Smooth muscle cell (in vitro differentiated cells): ENCODE measurements around the gene SPART. TPM values are rescaled to one million over a fixed set of nuclear protein-coding genes. Genes with fewer than 3 reads are reported as not detected.

Experiments
- DNase-seq: peaks from one replicate; lab custom pipeline; 2025; ENCODE audit not compliant: unreplicated experiment; lab: John Stamatoyannopoulos, UW
- H2AFZ ChIP-seq: fragments of 200-600 bp; sonication (generic); 2 replicates; pipeline ENCODE4 v1.6.0; 2016; ENCODE audit warnings: antibody characterized with exemption, low read depth, mild to moderate bottlenecking
- H3F3A ChIP-seq: fragments of 200-600 bp; sonication (generic); 2 replicates; pipeline ENCODE4 v1.6.0; 2017; ENCODE audit warnings: antibody characterized with exemption, low read depth
- H3K27ac ChIP-seq: fragments of 200-600 bp; sonication (generic); 2 replicates; pipeline ENCODE4 v1.5.1; 2016; ENCODE audit warnings: low read depth, mild to moderate bottlenecking
- H3K27me3 ChIP-seq: fragments of 200-600 bp; sonication (generic); 2 replicates; pipeline ENCODE4 v1.6.1; 2016; ENCODE audit warnings: low read depth, mild to moderate bottlenecking
- H3K36me3 ChIP-seq: fragments of 200-600 bp; sonication (generic); 2 replicates; pipeline ENCODE4 v1.5.1; 2016; ENCODE audit warnings: low read depth
- H3K4me1 ChIP-seq: fragments of 200-600 bp; sonication (generic); 2 replicates; pipeline ENCODE4 v1.5.1; 2016; ENCODE audit warnings: low read depth
- H3K4me2 ChIP-seq: fragments of 200-600 bp; sonication (generic); 2 replicates; pipeline ENCODE4 v1.6.0; 2016; ENCODE audit warnings: mild to moderate bottlenecking
- H3K4me3 ChIP-seq: fragments of 200-600 bp; sonication (generic); 2 replicates; pipeline ENCODE4 v1.5.1; 2016; ENCODE audit warnings: mild to moderate bottlenecking
- H3K79me2 ChIP-seq: fragments of 200-600 bp; sonication (generic); 2 replicates; pipeline ENCODE4 v1.6.0; 2016; ENCODE audit warnings: low read depth, mild to moderate bottlenecking
- H3K9ac ChIP-seq: fragments of 200-600 bp; sonication (generic); 2 replicates; pipeline ENCODE4 v1.6.0; 2016; ENCODE audit warnings: low read depth
- H3K9me3 ChIP-seq: fragments of 200-600 bp; sonication (generic); replicated peaks from 2 replicates; pipeline ENCODE4 v1.5.1; 2016; ENCODE audit warnings: low read depth
- H4K20me1 ChIP-seq: fragments of 200-600 bp; sonication (generic); 2 replicates; pipeline ENCODE4 v1.6.0; 2016; ENCODE audit warnings: low read depth
- CTCF ChIP-seq: fragments of 200-600 bp; sonication (generic); IDR thresholded peaks from 2 replicates; pipeline ENCODE4 v1.5.1; 2017; ENCODE audit warnings: borderline replicate concordance, mild to moderate bottlenecking, antibody characterized with exemption; ENCODE audit not compliant: insufficient read depth, poor library complexity, severe bottlenecking
- whole genome bisulfite sequencing: methylation state at CpG from one replicate; pipeline ENCODE4 v1.1.7; 2016; ENCODE audit warnings: low lambda C conversion rate; 5-methylcytosine and 5-hydroxymethylcytosine counted together
- polyA plus RNA-seq: library from polyadenylated mRNA; unstranded; fragments of >200 nt; fragmentation: Nextera tagmentation; extraction: Ambion mirVana; gene quantifications from 2 replicates; pipeline ENCODE4 v1.2.1, GENCODE V29; 2016
- total RNA-seq: library from RNA; depleted of rRNA; stranded (reverse); fragments of >200 nt; gene quantifications from 2 replicates; pipeline ENCODE4 v1.2.3, GENCODE V29; 2014

Gene SPART
- total and polyA plus RNA-seq, 2 experiments from 2014 or later = 44.0 to 45.1 TPM

- 98% methylated on average over 3 of the region's 3 CpGs for WGBS
- no peaks in the 10 kb centered on the region for H3K27me3 ChIP-seq
These were observed 12.1 kb upstream of the SPART start for GRCh38 chr13:36358175-36358718.

DNA sequence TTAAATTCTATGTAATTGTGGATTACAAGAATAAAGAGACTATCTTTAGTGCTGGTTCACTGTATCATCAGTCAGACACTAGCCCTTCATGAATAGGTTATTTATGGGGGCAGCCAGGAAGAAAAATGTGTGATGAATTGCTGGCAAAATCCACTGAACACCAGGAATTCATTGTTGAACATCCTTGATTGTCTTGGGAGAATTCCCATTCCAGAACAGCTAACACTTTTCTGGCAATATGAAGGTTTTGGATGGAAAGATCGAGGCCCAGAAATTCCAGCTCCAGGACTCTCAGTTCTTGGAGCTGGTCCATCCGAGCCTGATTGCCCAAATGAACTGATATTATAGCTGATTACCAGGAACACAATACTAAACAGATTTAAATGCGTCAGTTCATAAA is 11.5 kb upstream of the SPART start:
- Histone ChIP-seq H3K4me3 (no peak overlapping the region), H3K36me3 (no peaks in the 10 kb centered on the region), H3K27me3 (no peaks in the 10 kb centered on the region), H4K20me1 (no peaks in the 10 kb centered on the region), H3K4me1 (no peaks in the 10 kb centered on the region), H2AFZ (no peak overlapping the region), H3K4me2 (no peak overlapping the region), H3F3A (no peaks in the 10 kb centered on the region), H3K27ac (no peak overlapping the region), H3K9me3 (no peaks in the 10 kb centered on the region), H3K9ac (no peak overlapping the region), H3K79me2 (no peaks in the 10 kb centered on the region)
- 97% methylated on average over 3 of the region's 3 CpGs for WGBS
- TF ChIP-seq CTCF = no peak
- no peak for DNase-seq

More at GRCh38 chr13:36358175-36358718, 12.1 kb upstream of the SPART start:
- no peak for TF ChIP-seq CTCF
- Histone ChIP-seq H3K79me2 (no peaks in the 10 kb centered on the region), H3K27ac (no peak overlapping the region), H3K9me3 (no peaks in the 10 kb centered on the region), H3K9ac (no peak overlapping the region), H3K36me3 (no peaks in the 10 kb centered on the region), H3K4me2 (no peak overlapping the region), H3K4me1 (no peaks in the 10 kb centered on the region), H4K20me1 (no peaks in the 10 kb centered on the region), H2AFZ (no peak overlapping the region), H3K4me3 (no peak overlapping the region), H3F3A (no peaks in the 10 kb centered on the region)
- no peak for DNase-seq

GRCh38 chr13:36357231-36357630 is 11.0 kb upstream of the SPART start:
- no peak for TF ChIP-seq CTCF
- Histone ChIP-seq H3K27me3 (no peaks in the 10 kb centered on the region), H3K4me1 (no peaks in the 10 kb centered on the region), H2AFZ (no peak overlapping the region), H3K9me3 (no peaks in the 10 kb centered on the region), H3K4me3 (no peak overlapping the region), H3K36me3 (no peaks in the 10 kb centered on the region), H3K4me2 (no peak overlapping the region), H3K27ac (no peak overlapping the region), H3K79me2 (no peaks in the 10 kb centered on the region), H4K20me1 (no peaks in the 10 kb centered on the region), H3K9ac (no peak overlapping the region), H3F3A (no peaks in the 10 kb centered on the region)
- no peak for DNase-seq
- 60% methylated on average over 4 of the region's 4 CpGs for WGBS

DNA sequence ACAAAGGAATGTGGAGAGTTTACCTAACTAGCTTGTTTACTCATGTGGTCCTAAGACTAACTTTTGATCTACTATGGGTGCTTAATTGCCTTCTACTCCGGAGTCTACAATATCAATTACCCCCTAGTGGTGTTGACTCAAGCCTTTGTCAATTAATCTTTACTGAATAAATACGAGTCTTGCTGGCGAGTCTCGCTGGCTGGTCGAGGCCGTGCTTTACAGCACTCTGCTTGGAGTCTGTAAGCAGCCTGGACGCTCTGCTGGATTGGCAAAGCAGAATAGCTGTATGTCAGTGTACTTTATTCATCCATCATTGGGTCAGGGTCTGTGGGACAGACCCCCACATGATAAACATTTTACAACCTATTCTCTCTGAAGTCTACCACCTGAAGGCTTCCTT is 9.9 kb upstream of the SPART start:
- TF ChIP-seq CTCF = no peak
- no peak overlapping the region for H3K27ac ChIP-seq
- H3K9me3 ChIP-seq = no peaks in the 10 kb centered on the region
- no peaks in the 10 kb centered on the region for H3K27me3 ChIP-seq
- no peaks in the 10 kb centered on the region for H3K4me1 ChIP-seq
- no peaks in the 10 kb centered on the region for H3F3A ChIP-seq
- no peak overlapping the region for H3K4me2 ChIP-seq
- no peaks in the 10 kb centered on the region for H3K79me2 ChIP-seq
- no peaks in the 10 kb centered on the region for H3K36me3 ChIP-seq
- 94% methylated on average over 7 of the region's 7 CpGs for WGBS
- H4K20me1 ChIP-seq = no peaks in the 10 kb centered on the region
- DNase-seq = no peak
- H3K4me3 ChIP-seq = no peak overlapping the region
- no peak overlapping the region for H3K9ac ChIP-seq
- no peak overlapping the region for H2AFZ ChIP-seq
